ENCODE data around the gene PLA2G15.
A peak's percentile ranks its signal among the peaks of the same experiment; 100 is the strongest.

The PLA2G15 gene

GRCh38 chr16:68259007-68259825 is 14.0 kb downstream of the PLA2G15 start:
- no peak overlapping the region for H3K9ac ChIP-seq (ENCODE audit: low read depth, low read length)
- H3K9me3 ChIP-seq (ENCODE audit: insufficient read depth, low read depth, low read length): no peaks in the 10 kb centered on the region
- no peaks in the 10 kb centered on the region for H3K4me1 ChIP-seq (ENCODE audit: insufficient read depth, low read length)
- no peak overlapping the region for H3K27ac ChIP-seq (ENCODE audit: low read length)
- H3K27me3 ChIP-seq (ENCODE audit: insufficient read depth, low read length): peaks cover 5% of the 10 kb centered on the region; the same call in 1 of the 2 replicates
- H3K36me3 ChIP-seq (ENCODE audit: insufficient read depth, low read depth, low read length): peaks cover 11% of the 10 kb centered on the region
- no peak overlapping the region for H3K4me3 ChIP-seq (ENCODE audit: low read length)

- H3K27me3 ChIP-seq (ENCODE audit: insufficient read depth, low read length): peaks cover 19% of the 10 kb centered on the region
- H3K27ac ChIP-seq (ENCODE audit: low read length): no peak overlapping the region
- peaks cover 11% of the 10 kb centered on the region for H3K36me3 ChIP-seq (ENCODE audit: insufficient read depth, low read depth, low read length)
- peak overlapping the region; percentile 87; the same call in 1 of the 2 replicates for H3K4me3 ChIP-seq (ENCODE audit: low read length)
- no peaks in the 10 kb centered on the region for H3K9me3 ChIP-seq (ENCODE audit: insufficient read depth, low read depth, low read length)
- H3K4me1 ChIP-seq (ENCODE audit: insufficient read depth, low read length): peaks cover 9% of the 10 kb centered on the region
- peak overlapping the region; percentile 73 for H3K9ac ChIP-seq (ENCODE audit: low read depth, low read length)
These were observed 18.5 kb downstream of the PLA2G15 start for GRCh38 chr16:68263559-68264127.

- Histone ChIP-seq H3K27me3 (ENCODE audit: insufficient read depth, low read length) (peaks cover 19% of the 10 kb centered on the region), H3K9me3 (ENCODE audit: insufficient read depth, low read depth, low read length) (no peaks in the 10 kb centered on the region), H3K36me3 (ENCODE audit: insufficient read depth, low read depth, low read length) (peaks cover 6% of the 10 kb centered on the region), H3K4me3 (ENCODE audit: low read length) (peak within 1 kb of the TSS; percentile 87), H3K27ac (ENCODE audit: low read length) (no peak within 1 kb of the TSS), H3K9ac (ENCODE audit: low read depth, low read length) (peak within 1 kb of the TSS; percentile 77), H3K4me1 (ENCODE audit: insufficient read depth, low read length) (peaks cover 9% of the 10 kb centered on the region)
These were observed 19.2 kb downstream of the PLA2G15 start, which contains the start of gene SLC7A6 for GRCh38 chr16:68264128-68265077. SLC7A6 (plus strand) TSS chr16:68264526; CDS start chr16:68274727, 10,201 bp downstream.

GRCh38 chr16:68265078-68265920 is 20.1 kb downstream of the PLA2G15 start:
- Histone ChIP-seq H3K36me3 (ENCODE audit: insufficient read depth, low read depth, low read length) (no peaks in the 10 kb centered on the region), H3K4me3 (ENCODE audit: low read length) (peak overlapping the region; percentile 87), H3K27me3 (ENCODE audit: insufficient read depth, low read length) (peaks cover 19% of the 10 kb centered on the region), H3K4me1 (ENCODE audit: insufficient read depth, low read length) (peaks cover 9% of the 10 kb centered on the region), H3K9ac (ENCODE audit: low read depth, low read length) (peak overlapping the region; percentile 77), H3K27ac (ENCODE audit: low read length) (no peak overlapping the region), H3K9me3 (ENCODE audit: insufficient read depth, low read depth, low read length) (no peaks in the 10 kb centered on the region)

DNA sequence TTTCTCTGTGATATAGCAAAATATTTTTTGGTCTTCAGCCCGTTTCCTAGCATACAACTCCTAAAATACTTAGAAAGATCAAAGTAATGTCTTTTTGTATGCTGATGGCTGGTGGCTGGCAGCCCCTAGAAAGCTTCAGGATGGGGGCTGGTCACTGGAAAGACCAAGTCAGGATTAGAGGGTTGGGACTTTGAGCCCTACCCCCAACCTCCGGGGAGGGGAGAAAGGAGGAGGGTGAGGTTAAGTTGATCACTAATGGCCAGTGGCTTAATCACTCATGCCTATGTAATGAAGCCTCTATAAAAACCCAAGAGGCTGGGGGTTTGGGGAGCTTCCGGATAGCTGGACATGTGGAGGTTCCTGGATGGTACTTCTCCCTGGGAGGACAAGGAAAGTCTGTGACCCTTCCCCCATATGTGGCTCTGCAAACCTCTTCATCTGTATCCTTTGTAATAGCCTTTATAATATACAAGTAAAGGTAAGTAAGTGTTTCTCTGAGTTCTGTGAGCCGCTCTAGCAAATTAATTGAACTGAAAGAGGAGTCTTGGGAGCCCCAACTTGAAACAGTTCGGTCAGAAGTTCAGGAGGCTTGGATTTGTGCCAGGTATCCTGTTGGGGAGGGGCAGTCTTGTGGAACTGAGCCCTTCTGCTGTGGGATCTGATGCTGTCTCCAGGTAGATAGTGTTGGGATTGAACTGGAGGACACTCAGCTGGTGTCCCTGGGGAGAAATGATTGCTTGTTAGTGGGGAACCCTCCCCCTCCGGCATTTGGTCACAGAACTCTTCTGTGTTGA is 22.6 kb downstream of the PLA2G15 start:
- peak overlapping the region; percentile 8 for H3K27ac ChIP-seq (ENCODE audit: low read length)
- H3K9me3 ChIP-seq (ENCODE audit: insufficient read depth, low read depth, low read length): no peaks in the 10 kb centered on the region
- peaks cover 9% of the 10 kb centered on the region for H3K4me1 ChIP-seq (ENCODE audit: insufficient read depth, low read length)
- H3K36me3 ChIP-seq (ENCODE audit: insufficient read depth, low read depth, low read length): 0 out of 2 replicates have a peak, but pooled peaks cover 3% of the 10 kb centered on the region
- peak overlapping the region; percentile 54 for H3K4me3 ChIP-seq (ENCODE audit: low read length)
- peaks cover 19% of the 10 kb centered on the region for H3K27me3 ChIP-seq (ENCODE audit: insufficient read depth, low read length)
- H3K9ac ChIP-seq (ENCODE audit: low read depth, low read length): peak overlapping the region; percentile 50; the same call in 1 of the 2 replicates

DNA sequence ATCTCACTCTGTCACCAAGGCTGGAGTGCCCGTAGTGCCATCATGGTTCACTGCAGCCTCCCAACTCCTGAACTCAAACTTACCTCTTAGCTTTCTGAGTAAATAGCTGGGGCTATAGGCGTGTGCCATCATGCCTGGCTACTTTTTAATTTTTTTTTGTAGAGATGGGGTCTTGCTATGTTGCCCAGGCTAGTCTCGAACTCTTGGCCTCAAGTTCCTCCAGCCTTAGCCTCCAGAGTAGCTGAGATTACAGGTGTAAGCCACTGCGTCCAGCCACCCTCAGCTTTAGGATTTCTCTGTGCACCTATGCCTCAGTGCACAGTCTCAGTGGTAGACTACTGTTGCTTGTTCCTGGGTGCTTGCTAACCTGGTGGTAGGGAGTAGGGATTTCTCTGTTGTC is 24.6 kb downstream of the PLA2G15 start:
- H3K4me3 ChIP-seq (ENCODE audit: low read length): no peak overlapping the region
- peaks cover 9% of the 10 kb centered on the region for H3K4me1 ChIP-seq (ENCODE audit: insufficient read depth, low read length)
- H3K9me3 ChIP-seq (ENCODE audit: insufficient read depth, low read depth, low read length): no peaks in the 10 kb centered on the region
- H3K27ac ChIP-seq (ENCODE audit: low read length): no peak overlapping the region
- H3K27me3 ChIP-seq (ENCODE audit: insufficient read depth, low read length): peaks cover 11% of the 10 kb centered on the region
- no peak overlapping the region for H3K9ac ChIP-seq (ENCODE audit: low read depth, low read length)
- H3K36me3 ChIP-seq (ENCODE audit: insufficient read depth, low read depth, low read length): peaks cover 12% of the 10 kb centered on the region; the same call in 1 of the 2 replicates

DNA sequence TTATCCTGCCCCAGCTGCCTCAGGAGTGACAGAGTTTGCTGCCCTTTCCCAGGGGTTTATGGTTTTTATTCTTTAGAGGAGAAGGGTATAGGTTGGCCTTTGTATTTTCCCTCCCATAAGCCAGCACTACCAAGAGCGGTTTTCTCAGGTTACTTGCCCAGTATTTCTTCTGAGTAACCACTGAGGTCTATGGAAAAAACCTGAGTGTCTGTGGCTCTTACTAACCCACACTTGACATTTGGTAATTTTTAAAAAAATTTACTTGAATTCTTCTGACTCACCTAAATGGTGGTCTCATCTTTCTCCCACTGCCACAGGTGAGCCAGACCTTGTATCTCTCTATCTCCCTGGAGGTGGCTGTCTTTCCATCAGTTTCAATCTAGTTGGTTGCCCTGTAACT is 25.2 kb downstream of the PLA2G15 start:
- no peak overlapping the region for H3K27ac ChIP-seq (ENCODE audit: low read length)
- peaks cover 9% of the 10 kb centered on the region for H3K4me1 ChIP-seq (ENCODE audit: insufficient read depth, low read length)
- H3K27me3 ChIP-seq (ENCODE audit: insufficient read depth, low read length): peaks cover 5% of the 10 kb centered on the region
- no peaks in the 10 kb centered on the region for H3K9me3 ChIP-seq (ENCODE audit: insufficient read depth, low read depth, low read length)
- peaks cover 14% of the 10 kb centered on the region; the same call in 1 of the 2 replicates for H3K36me3 ChIP-seq (ENCODE audit: insufficient read depth, low read depth, low read length)
- no peak overlapping the region for H3K9ac ChIP-seq (ENCODE audit: low read depth, low read length)
- H3K4me3 ChIP-seq (ENCODE audit: low read length): no peak overlapping the region

GRCh38 chr16:68272507-68273209 is 27.5 kb downstream of the PLA2G15 start:
- H3K27ac ChIP-seq (ENCODE audit: low read length): no peak overlapping the region
- no peaks in the 10 kb centered on the region for H3K27me3 ChIP-seq (ENCODE audit: insufficient read depth, low read length)
- no peak overlapping the region for H3K4me3 ChIP-seq (ENCODE audit: low read length)
- H3K9ac ChIP-seq (ENCODE audit: low read depth, low read length): no peak overlapping the region
- H3K36me3 ChIP-seq (ENCODE audit: insufficient read depth, low read depth, low read length): peaks cover 14% of the 10 kb centered on the region; the same call in 1 of the 2 replicates
- H3K9me3 ChIP-seq (ENCODE audit: insufficient read depth, low read depth, low read length): no peaks in the 10 kb centered on the region
- H3K4me1 ChIP-seq (ENCODE audit: insufficient read depth, low read length): peaks cover 7% of the 10 kb centered on the region

- H3K9me3 ChIP-seq (ENCODE audit: insufficient read depth, low read depth, low read length): no peaks in the 10 kb centered on the region
- H3K4me3 ChIP-seq (ENCODE audit: low read length): no peak overlapping the region
- H3K4me1 ChIP-seq (ENCODE audit: insufficient read depth, low read length): no peaks in the 10 kb centered on the region
- H3K9ac ChIP-seq (ENCODE audit: low read depth, low read length): no peak overlapping the region
- H3K36me3 ChIP-seq (ENCODE audit: insufficient read depth, low read depth, low read length): peaks cover 14% of the 10 kb centered on the region; the same call in 1 of the 2 replicates
- H3K27ac ChIP-seq (ENCODE audit: low read length): no peak overlapping the region
- H3K27me3 ChIP-seq (ENCODE audit: insufficient read depth, low read length): no peaks in the 10 kb centered on the region
These were observed 28.3 kb downstream of the PLA2G15 start for GRCh38 chr16:68273459-68273858.

DNA sequence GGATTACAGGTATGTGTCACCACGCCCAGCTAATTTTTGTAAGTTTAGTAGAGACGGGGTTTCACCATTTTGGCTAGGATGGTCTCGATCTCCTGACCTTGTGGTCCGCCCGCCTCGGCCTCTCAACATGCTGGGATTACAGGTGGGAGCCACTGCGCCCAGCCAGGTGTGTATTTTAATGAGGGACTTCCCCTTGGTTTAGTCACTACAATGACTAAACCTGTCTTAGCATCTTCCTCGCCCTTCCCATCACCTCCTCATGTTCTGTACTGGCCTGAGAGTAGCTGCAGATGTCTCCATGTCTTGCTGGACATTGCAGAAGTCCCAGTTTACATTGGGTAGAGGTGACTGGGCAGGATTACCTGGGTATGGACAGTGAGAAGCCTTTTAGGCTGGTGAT is 28.7 kb downstream of the PLA2G15 start:
- H3K4me1 ChIP-seq (ENCODE audit: insufficient read depth, low read length): no peaks in the 10 kb centered on the region
- H3K9ac ChIP-seq (ENCODE audit: low read depth, low read length): no peak overlapping the region
- no peaks in the 10 kb centered on the region for H3K27me3 ChIP-seq (ENCODE audit: insufficient read depth, low read length)
- H3K36me3 ChIP-seq (ENCODE audit: insufficient read depth, low read depth, low read length): peaks cover 14% of the 10 kb centered on the region; the same call in 1 of the 2 replicates
- H3K9me3 ChIP-seq (ENCODE audit: insufficient read depth, low read depth, low read length): no peaks in the 10 kb centered on the region
- H3K27ac ChIP-seq (ENCODE audit: low read length): no peak overlapping the region
- H3K4me3 ChIP-seq (ENCODE audit: low read length): no peak overlapping the region

Measured in iPS-20b (cell line).